Caco-2 (cell line): Measurements from ENCODE around the gene MAP1B. TPM values are rescaled to one million over a fixed set of nuclear protein-coding genes. Genes with fewer than 3 reads are reported as not detected.

Experiments
- BruUV-seq: library from RNA; stranded (reverse); fragments of 400-500 nt; replicated peaks from 2 replicates; lab custom pipeline; 2021; lab: Mats Ljungman, UMichigan
- CTCF ChIA-PET: fragments of 300-600 bp; sonication (Branson Sonifier 250); formaldehyde crosslinking; loops from one replicate; lab custom pipeline; 2022; ENCODE audit warnings: antibody characterized with exemption; lab: Charles Lee
- POLR2A ChIA-PET: fragments of 300-600 bp; sonication (Branson Sonifier 250); formaldehyde crosslinking; loops from one replicate; lab custom pipeline; 2022; ENCODE audit warnings: antibody characterized with exemption; lab: Charles Lee
- DNase-seq, 2 experiments: peaks; one replicate each; pipeline versions ENCODE4 v3.0.0 to v3.0.0-alpha.2; 2020 to 2022
- H3K27me3 ChIP-seq: replicated peaks from 2 replicates; pipeline ENCODE4 v1.6.0; 2011; ENCODE audit warnings: low read length; ENCODE audit not compliant: control insufficient read depth, insufficient read depth
- H3K36me3 ChIP-seq: 2 replicates; pipeline ENCODE4 v1.5.1; 2011; ENCODE audit warnings: low read length; ENCODE audit not compliant: control insufficient read depth, insufficient read depth
- H3K4me1 ChIP-seq: fragments of 250-450 bp; sonication (Bioruptor Pico); 2 replicates; pipeline ENCODE4 v1.5.1; 2020; ENCODE audit warnings: mild to moderate bottlenecking
- H3K4me3 ChIP-seq: 2 replicates; pipeline ENCODE4 v1.5.1; 2011; ENCODE audit warnings: low read depth, mild to moderate bottlenecking, control low read depth, low read length
- H3K9me3 ChIP-seq: fragments of 250-450 bp; sonication (Bioruptor Pico); 2 replicates; pipeline ENCODE4 v1.5.1; 2020; ENCODE audit warnings: mild to moderate bottlenecking, moderate library complexity
- H3K27ac Mint-ChIP-seq: one replicate; pipeline ENCODE4 v1.8.0; 2022; ENCODE audit warnings: mixed read lengths; ENCODE audit not compliant: unreplicated experiment
- H3K27me3 Mint-ChIP-seq: one replicate; pipeline ENCODE4 v1.8.0; 2022; ENCODE audit warnings: mixed read lengths; ENCODE audit not compliant: insufficient read depth, unreplicated experiment
- H3K36me3 Mint-ChIP-seq: one replicate; pipeline ENCODE4 v1.8.0; 2022; ENCODE audit warnings: mild to moderate bottlenecking, mixed read lengths; ENCODE audit not compliant: insufficient read depth, unreplicated experiment
- H3K4me1 Mint-ChIP-seq: one replicate; pipeline ENCODE4 v1.8.0; 2022; ENCODE audit warnings: low read depth, mixed read lengths; ENCODE audit not compliant: unreplicated experiment
- H3K4me3 Mint-ChIP-seq: one replicate; pipeline ENCODE4 v1.8.0; 2022; ENCODE audit warnings: mild to moderate bottlenecking, moderate library complexity, mixed read lengths; ENCODE audit not compliant: unreplicated experiment
- H3K9me3 Mint-ChIP-seq: one replicate; pipeline ENCODE4 v1.8.0; 2022; ENCODE audit warnings: mixed read lengths; ENCODE audit not compliant: unreplicated experiment
- intact Hi-C: fragments of 100-400 bp; cut with micrococcal nuclease; formaldehyde crosslinking; loops from one replicate; pipeline ENCODE4 v1.10.0; 2022; ENCODE audit not compliant: unreplicated experiment
- total RNA-seq: library from RNA; stranded (reverse); gene quantifications from 2 replicates; pipeline ENCODE4 v1.2.3, GENCODE V29; 2022
- TF ChIP-seq, protein P1 (sequence below), 2 experiments: fragments of 200-600 bp in 1 of 2; IDR thresholded peaks; 1 replicate in 1 of 2; 2 replicates in 1 of 2; pipeline versions ENCODE4 v1.5.1 to v1.8.0; 2011 to 2022; ENCODE audit warnings: antibody characterized with exemption in 1 of 2, control low read depth in 1 of 2, inconsistent platforms in 1 of 2, low read depth in 1 of 2, low read length in 1 of 2, mild to moderate bottlenecking in 1 of 2, moderate library complexity in 1 of 2; ENCODE audit not compliant: insufficient read depth in 1 of 2, severe bottlenecking in 1 of 2, unreplicated experiment in 1 of 2

MAP1B gene
- total RNA-seq, 1 experiment from 2014 or later = 0.66 TPM

DNA sequence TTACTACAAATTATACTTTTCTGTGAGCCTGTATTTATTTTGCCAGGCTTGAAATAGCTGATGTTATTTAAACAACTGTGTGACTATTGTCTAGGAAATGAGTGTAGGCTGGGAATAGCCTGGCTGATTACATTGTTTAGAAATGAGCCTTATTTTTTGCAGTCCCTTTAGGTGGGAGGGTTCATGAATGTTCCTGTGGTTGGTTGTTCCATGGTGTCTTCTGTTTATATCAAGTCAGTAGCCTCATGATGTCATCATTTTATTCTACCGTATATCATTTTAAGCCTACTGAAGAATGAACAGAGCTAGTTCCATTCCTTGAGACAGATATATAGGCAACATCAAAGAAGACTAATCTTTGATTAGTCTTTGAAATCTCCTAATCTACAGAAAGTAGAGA is 53.1 kb downstream of the MAP1B start:
- no peaks in the 10 kb centered on the region for H3K9me3 Mint-ChIP-seq
- H3K27me3 Mint-ChIP-seq = peaks cover 7% of the 10 kb centered on the region
- Histone ChIP-seq H3K4me3 (no peak overlapping the region), H3K36me3 (no peaks in the 10 kb centered on the region), H3K4me1 (no peaks in the 10 kb centered on the region), H3K9me3 (no peaks in the 10 kb centered on the region), H3K27me3 (no peaks in the 10 kb centered on the region; the same call in 1 of the 2 replicates)
- TF ChIP-seq, protein P1, sequence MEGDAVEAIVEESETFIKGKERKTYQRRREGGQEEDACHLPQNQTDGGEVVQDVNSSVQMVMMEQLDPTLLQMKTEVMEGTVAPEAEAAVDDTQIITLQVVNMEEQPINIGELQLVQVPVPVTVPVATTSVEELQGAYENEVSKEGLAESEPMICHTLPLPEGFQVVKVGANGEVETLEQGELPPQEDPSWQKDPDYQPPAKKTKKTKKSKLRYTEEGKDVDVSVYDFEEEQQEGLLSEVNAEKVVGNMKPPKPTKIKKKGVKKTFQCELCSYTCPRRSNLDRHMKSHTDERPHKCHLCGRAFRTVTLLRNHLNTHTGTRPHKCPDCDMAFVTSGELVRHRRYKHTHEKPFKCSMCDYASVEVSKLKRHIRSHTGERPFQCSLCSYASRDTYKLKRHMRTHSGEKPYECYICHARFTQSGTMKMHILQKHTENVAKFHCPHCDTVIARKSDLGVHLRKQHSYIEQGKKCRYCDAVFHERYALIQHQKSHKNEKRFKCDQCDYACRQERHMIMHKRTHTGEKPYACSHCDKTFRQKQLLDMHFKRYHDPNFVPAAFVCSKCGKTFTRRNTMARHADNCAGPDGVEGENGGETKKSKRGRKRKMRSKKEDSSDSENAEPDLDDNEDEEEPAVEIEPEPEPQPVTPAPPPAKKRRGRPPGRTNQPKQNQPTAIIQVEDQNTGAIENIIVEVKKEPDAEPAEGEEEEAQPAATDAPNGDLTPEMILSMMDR (IDR thresholded peaks at IDR 0.05; ENCODE audit: insufficient read depth in 1 of 2, low read depth in 1 of 2, low read length in 1 of 2, severe bottlenecking in 1 of 2, unreplicated experiment in 1 of 2) = no peak
- no peaks in the 10 kb centered on the region for H3K4me1 Mint-ChIP-seq
- BruUV-seq = no TSS peak
- intact Hi-C loops = no loop called here
- no peak for DNase-seq
- H3K27ac Mint-ChIP-seq = no peak overlapping the region
- H3K36me3 Mint-ChIP-seq = no peaks in the 10 kb centered on the region
- H3K4me3 Mint-ChIP-seq = no peak overlapping the region
- ChIA-PET POLR2A (no interaction called here), CTCF (no interaction called here)

DNA sequence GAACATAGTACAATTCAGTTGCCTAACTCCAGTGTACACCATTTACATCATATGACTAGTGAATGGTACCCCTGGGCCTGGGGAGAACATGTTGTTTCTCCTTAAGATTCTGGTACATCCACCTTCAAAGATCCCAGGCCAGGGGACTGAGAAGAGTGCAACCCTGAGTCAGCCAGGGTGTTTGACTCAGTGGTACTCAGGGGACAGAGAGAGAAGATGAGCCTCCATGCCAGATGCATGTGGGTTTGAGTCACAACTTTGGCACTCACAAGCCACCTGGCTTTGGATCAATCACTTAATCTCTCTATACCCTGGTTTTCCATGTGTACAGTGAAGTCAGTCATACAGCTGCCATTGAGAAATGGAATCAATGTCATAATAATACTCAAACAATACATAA is 53.7 kb downstream of the MAP1B start:
- no peak overlapping the region for H3K27ac Mint-ChIP-seq
- DNase-seq = no peak
- TF ChIP-seq, protein P1 (IDR thresholded peaks at IDR 0.05; ENCODE audit: insufficient read depth in 1 of 2, low read depth in 1 of 2, low read length in 1 of 2, severe bottlenecking in 1 of 2, unreplicated experiment in 1 of 2) = no peak
- peaks cover 7% of the 10 kb centered on the region for H3K27me3 Mint-ChIP-seq
- H3K9me3 ChIP-seq = no peaks in the 10 kb centered on the region
- H3K4me3 ChIP-seq = no peak overlapping the region
- ChIA-PET POLR2A (no interaction called here), CTCF (no interaction called here)
- intact Hi-C loops = no loop called here
- no peaks in the 10 kb centered on the region for H3K36me3 ChIP-seq
- BruUV-seq = no TSS peak
- H3K4me1 ChIP-seq = no peaks in the 10 kb centered on the region
- no peaks in the 10 kb centered on the region; the same call in 1 of the 2 replicates for H3K27me3 ChIP-seq
- no peaks in the 10 kb centered on the region for H3K36me3 Mint-ChIP-seq
- no peaks in the 10 kb centered on the region for H3K9me3 Mint-ChIP-seq
- H3K4me3 Mint-ChIP-seq = no peak overlapping the region
- H3K4me1 Mint-ChIP-seq = no peaks in the 10 kb centered on the region

DNA sequence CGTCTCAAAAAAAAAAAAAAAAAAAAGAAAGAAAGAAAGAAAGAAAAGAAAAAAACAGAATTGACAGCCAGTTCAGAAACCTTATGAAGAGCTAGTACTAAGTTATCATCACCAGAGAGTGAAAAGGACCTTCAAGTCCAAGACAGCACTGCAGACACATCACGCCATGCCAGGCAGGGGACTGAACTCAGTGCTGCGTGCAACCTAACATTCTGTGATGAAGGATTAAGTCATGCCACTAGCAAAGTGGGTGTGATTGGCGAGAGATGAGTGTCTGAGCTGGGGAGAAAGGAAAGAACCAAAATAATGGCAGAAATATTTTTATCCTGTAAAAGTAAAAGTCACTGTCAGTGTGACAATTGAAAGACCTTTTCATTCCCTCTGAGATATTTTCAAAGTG is 54.7 kb downstream of the MAP1B start:
- Histone ChIP-seq H3K9me3 (no peaks in the 10 kb centered on the region), H3K4me1 (no peaks in the 10 kb centered on the region), H3K27me3 (no peaks in the 10 kb centered on the region; the same call in 1 of the 2 replicates), H3K36me3 (no peaks in the 10 kb centered on the region), H3K4me3 (no peak overlapping the region)
- no peak overlapping the region for H3K4me3 Mint-ChIP-seq
- POLR2A ChIA-PET = interaction anchor here (0.7 kb wide), 1 partner anchor 135 kb away, joined by 3 read pairs; no protein-coding TSS in a partner anchor
- H3K4me1 Mint-ChIP-seq = no peaks in the 10 kb centered on the region
- no peak for DNase-seq
- intact Hi-C loops = no loop called here
- CTCF ChIA-PET = no interaction called here
- TF ChIP-seq, protein P1 (IDR thresholded peaks at IDR 0.05; ENCODE audit: insufficient read depth in 1 of 2, low read depth in 1 of 2, low read length in 1 of 2, severe bottlenecking in 1 of 2, unreplicated experiment in 1 of 2) = no peak
- no TSS peak for BruUV-seq
- peaks cover 7% of the 10 kb centered on the region for H3K27me3 Mint-ChIP-seq
- H3K36me3 Mint-ChIP-seq = no peaks in the 10 kb centered on the region
- no peaks in the 10 kb centered on the region for H3K9me3 Mint-ChIP-seq
- no peak overlapping the region for H3K27ac Mint-ChIP-seq
